ENCODE data around the gene PVR.

GRCh38 chr19:44689290-44690130 is 45.8 kb downstream of the PVR start:
- TF ChIP-seq SUZ12 (IDR thresholded peaks at IDR 0.05; ENCODE audit: extremely low read depth, insufficient read depth, insufficient read length) (no peak), ZNF274 (IDR thresholded peaks at IDR 0.05; ENCODE audit: low read depth, low read length) (no peak), YY1 (IDR thresholded peaks at IDR 0.05; ENCODE audit: insufficient read depth, insufficient read length) (no peak)

All from NT2/D1 (cell line).